Measurements from ENCODE around the gene GTF2F1. TPM values are rescaled to one million over a fixed set of nuclear protein-coding genes. Genes with fewer than 3 reads are reported as not detected.

Gene GTF2F1
- total RNA-seq, 1 experiment from 2014 or later = 89.4 TPM

GRCh38 chr19:6375411-6376010 lies 17.5 kb downstream of the GTF2F1 start, which contains the start of gene PSPN:
Gene PSPN, minus strand, starts transcription at chr19:6375933. Its CDS starts 84 bp downstream, at chr19:6375849.
- DNase-seq (no peak), ATAC-seq (no peak)
- Histone ChIP-seq H3K27me3 (ENCODE audit: low read length) (no peaks in the 10 kb centered on the region), H3K4me2 (ENCODE audit: low read length) (no peak within 1 kb of the TSS), H3K79me2 (ENCODE audit: low read length) (no peaks in the 10 kb centered on the region), H3K27ac (ENCODE audit: low read length) (no peak within 1 kb of the TSS), H3K36me3 (ENCODE audit: low read depth, low read length) (peaks cover 14% of the 10 kb centered on the region), H4K20me1 (ENCODE audit: low read length) (no peaks in the 10 kb centered on the region), H3K9me2 (replicated peaks; ENCODE audit: low read length) (no peaks in the 10 kb centered on the region), H3K9me3 (ENCODE audit: low read length) (no peaks in the 10 kb centered on the region), H3K9ac (ENCODE audit: low read length) (no peak within 1 kb of the TSS), H3F3A (ENCODE audit: low read length, unreplicated experiment) (no peaks in the 10 kb centered on the region), H3K4me3 (ENCODE audit: low read length) (no peak within 1 kb of the TSS), H3K4me1 (ENCODE audit: insufficient read depth, low read length) (peaks cover 9% of the 10 kb centered on the region), H2AFZ (ENCODE audit: low read length) (no peak within 1 kb of the TSS)
- BruUV-seq (replicated peaks) = no TSS peak
- ChIA-PET POLR2A (ENCODE audit: unreplicated experiment) (no interaction called here), CTCF (no interaction called here)
- no peak for TF ChIP-seq EZH2phosphoT487 (IDR thresholded peaks at IDR 0.05; ENCODE audit: borderline replicate concordance, low read length)
- intact Hi-C loops (cut with micrococcal nuclease) = no loop called here

- ChIA-PET CTCF (no interaction called here), POLR2A (ENCODE audit: unreplicated experiment) (no interaction called here)
- BruUV-seq (replicated peaks) = no TSS peak
- H3K27me3 ChIP-seq (ENCODE audit: low read length) = no peaks in the 10 kb centered on the region
- no peaks in the 10 kb centered on the region for H3K9me3 ChIP-seq (ENCODE audit: low read length)
- H3K79me2 ChIP-seq (ENCODE audit: low read length) = no peaks in the 10 kb centered on the region
- no peaks in the 10 kb centered on the region for H3K9me2 ChIP-seq (replicated peaks; ENCODE audit: low read length)
- H3K4me2 ChIP-seq (ENCODE audit: low read length) = no peak overlapping the region
- H3F3A ChIP-seq (ENCODE audit: low read length, unreplicated experiment) = no peaks in the 10 kb centered on the region
- TF ChIP-seq EZH2 (IDR thresholded peaks at IDR 0.05; ENCODE audit: low read length, unreplicated experiment) (no peak), EZH2phosphoT487 (IDR thresholded peaks at IDR 0.05; ENCODE audit: borderline replicate concordance, low read length) (no peak), CTCF (conservative IDR thresholded peaks at IDR 0.05; ENCODE audit: low read depth, low read length) (no peak)
- ATAC-seq (no peak), DNase-seq (no peak)
- H4K20me1 ChIP-seq (ENCODE audit: low read length) = no peaks in the 10 kb centered on the region
- H3K9ac ChIP-seq (ENCODE audit: low read length) = no peak overlapping the region
- peaks cover 9% of the 10 kb centered on the region for H3K4me1 ChIP-seq (ENCODE audit: insufficient read depth, low read length)
- H2AFZ ChIP-seq (ENCODE audit: low read length) = no peak overlapping the region
- intact Hi-C loops (cut with micrococcal nuclease) = no loop called here
- H3K4me3 ChIP-seq (ENCODE audit: low read length) = no peak overlapping the region
- peaks cover 8% of the 10 kb centered on the region for H3K36me3 ChIP-seq (ENCODE audit: low read depth, low read length)
- H3K27ac ChIP-seq (ENCODE audit: low read length) = no peak overlapping the region
Measured at GRCh38 chr19:6374711-6375410, 18.1 kb downstream of the GTF2F1 start.

GRCh38 chr19:6374161-6374709 lies 18.7 kb downstream of the GTF2F1 start:
- intact Hi-C loops (cut with micrococcal nuclease) = no loop called here
- BruUV-seq (replicated peaks) = TSS peak; percentile 30
- H3K9me3 ChIP-seq (ENCODE audit: low read length) = no peaks in the 10 kb centered on the region
- H3K27ac ChIP-seq (ENCODE audit: low read length) = no peak overlapping the region
- no peak for DNase-seq
- no peaks in the 10 kb centered on the region for H4K20me1 ChIP-seq (ENCODE audit: low read length)
- H3K4me2 ChIP-seq (ENCODE audit: low read length) = peak overlapping the region; percentile 83
- peaks cover 3% of the 10 kb centered on the region; the same call in 1 of the 2 replicates for H3K36me3 ChIP-seq (ENCODE audit: low read depth, low read length)
- POLR2A ChIA-PET (ENCODE audit: unreplicated experiment) = no interaction called here
- H3K9me2 ChIP-seq (replicated peaks; ENCODE audit: low read length) = no peaks in the 10 kb centered on the region
- H3F3A ChIP-seq (ENCODE audit: low read length, unreplicated experiment) = no peaks in the 10 kb centered on the region
- ATAC-seq = no peak
- H3K4me1 ChIP-seq (ENCODE audit: insufficient read depth, low read length) = peaks cover 9% of the 10 kb centered on the region
- H3K27me3 ChIP-seq (ENCODE audit: low read length) = no peaks in the 10 kb centered on the region
- CTCF ChIA-PET = no interaction called here
- H3K79me2 ChIP-seq (ENCODE audit: low read length) = no peaks in the 10 kb centered on the region
- H3K9ac ChIP-seq (ENCODE audit: low read length) = no peak overlapping the region
- H2AFZ ChIP-seq (ENCODE audit: low read length) = no peak overlapping the region
- H3K4me3 ChIP-seq (ENCODE audit: low read length) = no peak overlapping the region
- TF ChIP-seq EZH2phosphoT487 (IDR thresholded peaks at IDR 0.05; ENCODE audit: borderline replicate concordance, low read length) (no peak), EZH2 (IDR thresholded peaks at IDR 0.05; ENCODE audit: low read length, unreplicated experiment) (no peak), CTCF (conservative IDR thresholded peaks at IDR 0.05; ENCODE audit: low read depth, low read length) (no peak)
